NCI-H128 (cell line): Measurements from ENCODE around the gene CACNG1.

ENCODE experiments used
- DNase-seq: peaks from one replicate; lab custom pipeline; 2025; ENCODE audit not compliant: unreplicated experiment; lab: John Stamatoyannopoulos, UW

Gene CACNG1

GRCh38 chr17:67051155-67051538 is 6.8 kb downstream of the CACNG1 start:
- DNase-seq = no peak

GRCh38 chr17:67051837-67052236 is 7.5 kb downstream of the CACNG1 start:
- DNase-seq = no peak

GRCh38 chr17:67052720-67053437 is 8.5 kb downstream of the CACNG1 start:
- DNase-seq = no peak

GRCh38 chr17:67053438-67054000 is 9.2 kb downstream of the CACNG1 start:
- DNase-seq = no peak

GRCh38 chr17:67054011-67054591 is 9.7 kb downstream of the CACNG1 start:
- no peak for DNase-seq

- no peak for DNase-seq
Measured at GRCh38 chr17:67054608-67055007, 10.3 kb downstream of the CACNG1 start.

GRCh38 chr17:67055041-67055443 is 10.7 kb downstream of the CACNG1 start:
- DNase-seq = no peak

GRCh38 chr17:67055811-67056745 is 11.7 kb downstream of the CACNG1 start:
- DNase-seq = no peak

- no peak for DNase-seq
Measured at GRCh38 chr17:67056746-67057490, 12.6 kb downstream of the CACNG1 start.

GRCh38 chr17:67058036-67058435 is 13.7 kb downstream of the CACNG1 start:
- no peak for DNase-seq

GRCh38 chr17:67059372-67059771 is 15.0 kb downstream of the CACNG1 start:
- no peak for DNase-seq

GRCh38 chr17:67063141-67063540 is 18.8 kb downstream of the CACNG1 start:
- no peak for DNase-seq

GRCh38 chr17:67066717-67067116 is 22.4 kb downstream of the CACNG1 start:
- no peak for DNase-seq

- DNase-seq = no peak
Measured at GRCh38 chr17:67067571-67068482, 23.5 kb downstream of the CACNG1 start.

- peak; percentile 68 for DNase-seq
Measured at GRCh38 chr17:67068999-67069398, 24.6 kb downstream of the CACNG1 start.

- no peak for DNase-seq
Measured at GRCh38 chr17:67069603-67070136, 25.3 kb downstream of the CACNG1 start.

- DNase-seq = no peak
Measured at GRCh38 chr17:67071595-67071994, 27.2 kb downstream of the CACNG1 start.

- no peak for DNase-seq
Measured at GRCh38 chr17:67072885-67073284, 28.5 kb downstream of the CACNG1 start.

- DNase-seq = no peak
Measured at GRCh38 chr17:67074781-67075180, 30.4 kb downstream of the CACNG1 start.
